Gastroesophageal sphincter (tissue), 4 donors: ENCODE measurements around the gene OPRL1. TPM values are rescaled to one million over a fixed set of nuclear protein-coding genes. Genes with fewer than 3 reads are reported as not detected.

ENCODE experiments used
- ATAC-seq: fragments of 150-250 bp; one replicate; pipeline ENCODE4 v1.9.1; 2016; ENCODE audit warnings: mild to moderate bottlenecking, moderate library complexity
- H3K27ac ChIP-seq, 4 donors: fragments of 200-600 bp; sonication (generic) in 3 of 4; 1 replicate in 3 of 4; 2 replicates in 1 of 4; pipeline ENCODE4 v1.5.1; 2016 to 2019
- H3K27me3 ChIP-seq: fragments of 200-600 bp; sonication (generic); one replicate; pipeline ENCODE4 v1.5.1; 2019
- H3K36me3 ChIP-seq, 2 donors: fragments of 200-600 bp; sonication (generic); one replicate each; pipeline ENCODE4 v1.5.1; 2019; ENCODE audit warnings: control low read depth in 1 of 2
- H3K4me1 ChIP-seq, 3 donors: fragments of 200-600 bp; sonication (generic); 1 replicate in 2 of 3; 2 replicates in 1 of 3; pipeline ENCODE4 v1.5.1; 2016 to 2019; ENCODE audit warnings: control low read depth in 2 of 3
- H3K4me3 ChIP-seq, 2 donors: fragments of 200-600 bp; sonication (generic); one replicate each; pipeline ENCODE4 v1.5.1; 2019; ENCODE audit warnings: mild to moderate bottlenecking in 1 of 2, moderate library complexity in 1 of 2
- H3K9me3 ChIP-seq, 3 donors: fragments of 200-600 bp; sonication (generic); one replicate each; pipeline ENCODE4 v1.5.1; 2017 to 2019; ENCODE audit warnings: control low read depth in 2 of 3
- EP300 ChIP-seq: sonication (generic); formaldehyde crosslinking; IDR thresholded peaks from one replicate; pipeline ENCODE4 v1.6.1; 2017; ENCODE audit warnings: antibody characterized with exemption, mild to moderate bottlenecking
- POLR2A ChIP-seq, 2 donors: fragments of 450-650 bp; IDR thresholded peaks; one replicate each; pipeline ENCODE4 v1.6.1; 2017; ENCODE audit warnings: antibody characterized with exemption in 2 of 2, mild to moderate bottlenecking in 2 of 2, moderate library complexity in 1 of 2
- POLR2AphosphoS5 ChIP-seq: sonication (generic); formaldehyde crosslinking; IDR thresholded peaks from one replicate; pipeline ENCODE4 v1.6.1; 2017; ENCODE audit warnings: antibody characterized with exemption
- WGBS, 2 donors: methylation state at CpG; one replicate each; pipeline ENCODE4 v1.1.5; 2018; ENCODE audit warnings: low coverage in 1 of 2; 5-methylcytosine and 5-hydroxymethylcytosine counted together
- total RNA-seq, 4 donors: library from RNA; depleted of rRNA; stranded (reverse); fragments of >200 nt; gene quantifications; one replicate each; pipeline ENCODE4 v1.1.0, GENCODE V29; 2016
- TF ChIP-seq, protein P1 (sequence below), 4 experiments: fragments of 200-600 bp in 2 of 4; fragments of 450-650 bp in 2 of 4; sonication (generic) in 1 of 4; IDR thresholded peaks; one replicate each; pipeline ENCODE4 v1.5.1; 2017 to 2019; ENCODE audit warnings: antibody characterized with exemption in 4 of 4, mild to moderate bottlenecking in 2 of 4, moderate library complexity in 2 of 4

The OPRL1 gene
- total RNA-seq, 4 donors from 2014 or later: 0.50 to 1.1 (median 0.66) TPM

DNA sequence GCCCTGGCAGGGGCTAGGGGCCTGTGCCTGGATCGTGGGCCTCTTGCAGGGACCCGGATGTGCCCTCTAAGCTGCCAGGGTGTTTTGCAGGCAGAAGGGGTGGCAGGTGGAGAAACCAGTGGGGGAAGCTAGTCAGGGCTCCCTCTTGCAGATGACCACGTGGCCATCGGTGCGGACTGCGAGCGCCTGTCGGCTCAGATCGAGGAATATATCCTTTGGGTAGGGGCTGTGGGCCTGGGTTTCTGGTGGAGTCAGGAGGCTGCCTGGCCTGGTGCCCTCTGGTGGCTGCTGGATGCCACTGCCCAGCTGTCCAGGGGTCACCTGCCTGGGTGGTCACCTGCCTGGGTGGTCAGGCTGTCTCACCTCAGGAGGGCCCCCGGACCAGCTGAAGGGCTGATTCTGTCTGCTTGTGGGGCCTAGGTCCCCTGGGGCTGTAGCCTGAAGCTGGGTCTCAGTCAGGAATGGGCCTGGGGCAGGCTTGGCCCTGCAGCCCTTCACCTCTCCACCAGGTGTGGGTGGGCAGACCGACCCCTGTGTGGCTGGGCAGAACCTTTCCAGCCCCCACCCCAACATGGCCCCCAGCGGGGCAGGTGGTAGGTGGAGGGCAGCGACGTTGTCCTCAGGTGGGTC, 10.2 kb upstream of the OPRL1 start:
- Histone ChIP-seq H3K9me3 (no peaks in the 10 kb centered on the region), H3K4me1 (peaks cover 0 to 25% (median 3%) of the 10 kb centered on the region in 3 donors), H3K27me3 (no peaks in the 10 kb centered on the region), H3K36me3 (peaks cover 0 to 56% of the 10 kb centered on the region in 2 donors), H3K4me3 (no peak overlapping the region), H3K27ac (no peak overlapping the region)
- WGBS, 2 donors: no CpG with 5 or more reads among the region's 14 CpGs
- no peak for ATAC-seq
- TF ChIP-seq, protein P1, sequence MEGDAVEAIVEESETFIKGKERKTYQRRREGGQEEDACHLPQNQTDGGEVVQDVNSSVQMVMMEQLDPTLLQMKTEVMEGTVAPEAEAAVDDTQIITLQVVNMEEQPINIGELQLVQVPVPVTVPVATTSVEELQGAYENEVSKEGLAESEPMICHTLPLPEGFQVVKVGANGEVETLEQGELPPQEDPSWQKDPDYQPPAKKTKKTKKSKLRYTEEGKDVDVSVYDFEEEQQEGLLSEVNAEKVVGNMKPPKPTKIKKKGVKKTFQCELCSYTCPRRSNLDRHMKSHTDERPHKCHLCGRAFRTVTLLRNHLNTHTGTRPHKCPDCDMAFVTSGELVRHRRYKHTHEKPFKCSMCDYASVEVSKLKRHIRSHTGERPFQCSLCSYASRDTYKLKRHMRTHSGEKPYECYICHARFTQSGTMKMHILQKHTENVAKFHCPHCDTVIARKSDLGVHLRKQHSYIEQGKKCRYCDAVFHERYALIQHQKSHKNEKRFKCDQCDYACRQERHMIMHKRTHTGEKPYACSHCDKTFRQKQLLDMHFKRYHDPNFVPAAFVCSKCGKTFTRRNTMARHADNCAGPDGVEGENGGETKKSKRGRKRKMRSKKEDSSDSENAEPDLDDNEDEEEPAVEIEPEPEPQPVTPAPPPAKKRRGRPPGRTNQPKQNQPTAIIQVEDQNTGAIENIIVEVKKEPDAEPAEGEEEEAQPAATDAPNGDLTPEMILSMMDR (IDR thresholded peaks at IDR 0.05): peak in 3 of 4 experiments; percentile 23 to 63 (median 40)
- no peak for TF ChIP-seq POLR2A (IDR thresholded peaks at IDR 0.05)

DNA sequence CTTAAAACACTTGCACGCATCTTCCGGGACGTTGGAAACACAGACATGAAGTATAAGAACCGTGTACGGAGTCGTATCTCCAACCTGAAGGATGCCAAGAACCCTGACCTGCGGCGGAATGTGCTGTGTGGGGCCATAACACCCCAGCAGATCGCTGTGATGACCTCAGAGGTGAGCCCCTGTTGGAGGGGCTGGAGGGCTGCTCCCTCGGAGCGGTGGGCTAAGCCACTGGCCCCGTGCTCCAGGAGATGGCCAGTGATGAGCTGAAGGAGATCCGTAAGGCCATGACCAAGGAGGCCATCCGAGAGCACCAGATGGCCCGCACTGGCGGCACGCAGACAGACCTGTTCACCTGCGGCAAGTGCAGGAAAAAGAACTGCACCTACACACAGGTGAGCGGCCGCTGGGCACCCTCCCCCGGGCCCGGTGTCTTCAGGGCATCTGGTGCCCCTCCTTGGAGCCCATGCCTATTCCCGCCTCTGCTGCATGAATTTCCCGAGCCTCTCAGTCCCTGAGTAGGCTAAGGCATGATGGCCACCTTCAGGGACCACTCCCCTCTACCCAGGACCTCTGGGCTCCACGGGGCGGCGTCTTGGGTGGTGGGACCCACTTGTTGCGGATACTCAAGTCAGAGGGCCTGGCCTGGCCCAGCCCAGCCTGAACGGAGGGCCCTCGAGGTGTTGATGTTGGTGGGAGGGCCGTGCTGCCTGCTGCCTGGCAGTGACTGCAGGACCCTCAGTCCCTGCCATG, 9.5 kb upstream of the OPRL1 start:
- TF ChIP-seq POLR2A (IDR thresholded peaks at IDR 0.05) (no peak), POLR2AphosphoS5 (no peak)
- H3K9me3 ChIP-seq: no peaks in the 10 kb centered on the region
- WGBS, 2 donors: 97% methylated on average over 6 of the region's 31 CpGs; no CpG with 5 or more reads in 1 of the 2 donors

DNA sequence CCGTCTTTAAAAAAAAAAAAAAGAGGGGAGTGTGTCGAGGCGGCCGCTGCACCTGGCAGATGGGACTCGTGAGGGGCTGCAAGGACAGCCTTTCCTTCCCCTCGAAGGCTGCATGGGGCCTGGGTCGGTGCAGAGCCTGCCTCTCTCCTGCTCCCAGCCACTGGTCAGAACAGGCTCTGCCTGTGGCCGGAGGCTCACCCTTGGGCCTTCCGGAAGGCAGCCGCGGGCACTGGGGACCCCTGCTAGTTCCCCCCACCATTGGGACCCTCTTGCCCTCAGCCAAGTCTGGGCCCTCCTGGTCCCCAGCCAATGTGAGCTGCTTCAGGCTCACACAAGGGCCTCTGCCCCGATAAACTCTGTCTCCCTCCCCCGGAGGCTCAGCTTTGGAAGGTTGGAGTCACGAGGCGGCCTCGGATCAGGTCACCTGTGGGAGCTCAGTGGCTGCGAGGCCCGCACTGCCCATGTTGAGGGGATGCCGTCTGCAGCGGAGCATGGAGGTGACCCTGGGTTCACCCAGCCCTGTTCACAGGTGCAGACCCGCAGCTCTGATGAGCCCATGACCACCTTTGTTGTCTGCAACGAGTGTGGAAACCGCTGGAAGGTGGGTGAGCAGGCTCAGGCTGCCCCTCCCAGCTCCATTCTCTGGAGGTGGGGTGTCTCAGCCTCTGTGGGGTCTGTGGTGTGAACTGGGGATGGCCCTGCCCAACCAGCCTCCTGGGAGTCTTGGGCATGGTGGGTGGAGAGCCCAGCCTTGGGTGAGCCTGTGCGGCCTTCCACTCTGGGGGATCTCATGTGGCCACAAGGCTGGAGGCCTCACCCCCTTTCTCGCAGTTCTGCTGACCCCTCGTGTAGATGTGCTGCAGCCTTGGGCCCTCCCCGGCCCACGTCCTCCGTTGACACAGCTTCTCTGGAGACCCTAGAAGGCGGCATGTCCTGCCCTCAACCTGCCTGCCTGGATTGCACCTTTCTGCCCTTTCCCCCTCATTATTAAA, 8.2 kb upstream of the OPRL1 start:
- Histone ChIP-seq H3K9me3 (no peaks in the 10 kb centered on the region), H3K36me3 (peaks cover 0 to 61% of the 10 kb centered on the region in 2 donors), H3K27ac (no peak overlapping the region), H3K4me1 (peaks cover 0 to 6% (median 0%) of the 10 kb centered on the region in 3 donors), H3K4me3 (no peak overlapping the region), H3K27me3 (no peaks in the 10 kb centered on the region)
- no peak for ATAC-seq
- no peak for TF ChIP-seq EP300
- TF ChIP-seq POLR2A (IDR thresholded peaks at IDR 0.05): no peak
- TF ChIP-seq POLR2AphosphoS5: no peak
- TF ChIP-seq, protein P1 (IDR thresholded peaks at IDR 0.05): no peak
- 78 to 80% methylated on average over 10 to 15 of the region's 30 CpGs for WGBS, 2 donors

More for the DNA sequence above, 9.5 kb upstream of the OPRL1 start:
- H3K4me1 ChIP-seq: peaks cover 0 to 18% (median 0%) of the 10 kb centered on the region in 3 donors
- H3K27ac ChIP-seq: no peak overlapping the region
- H3K4me3 ChIP-seq: no peak overlapping the region
- H3K27me3 ChIP-seq: no peaks in the 10 kb centered on the region
- peaks cover 0 to 63% of the 10 kb centered on the region in 2 donors for H3K36me3 ChIP-seq
- no peak for ATAC-seq

DNA sequence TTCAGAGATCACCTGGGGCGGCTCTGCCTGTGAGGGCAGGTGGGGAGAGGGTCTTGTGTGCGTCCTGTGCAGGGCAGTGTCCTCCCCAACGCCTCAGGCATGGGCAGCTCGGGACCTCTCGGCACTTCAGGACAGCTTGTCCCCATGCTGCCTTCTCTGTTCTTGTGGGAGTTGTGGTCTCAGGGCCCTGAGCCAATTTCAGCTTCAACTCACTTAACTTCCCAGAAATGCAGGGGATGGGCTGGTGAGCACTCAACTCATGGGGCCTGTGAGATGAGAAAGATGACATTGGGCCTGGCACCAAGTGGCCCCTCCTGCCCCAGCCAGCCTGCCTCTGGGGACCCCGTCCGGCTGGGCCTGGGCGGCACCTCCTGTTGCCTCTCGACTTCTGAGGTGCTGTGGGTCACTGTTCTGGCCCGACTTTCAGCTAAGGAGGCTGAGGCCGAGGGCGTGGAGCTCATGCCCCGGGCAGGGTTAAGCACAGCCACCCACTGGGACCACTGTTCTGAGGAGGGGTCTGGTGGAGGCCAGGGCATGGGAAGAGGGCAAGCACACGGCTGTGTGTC, 7.3 kb upstream of the OPRL1 start:
- peaks cover 0 to 61% of the 10 kb centered on the region in 2 donors for H3K36me3 ChIP-seq
- H3K9me3 ChIP-seq: no peaks in the 10 kb centered on the region
- WGBS, 2 donors: no CpG with 5 or more reads among the region's 14 CpGs
- no peak overlapping the region for H3K27ac ChIP-seq
- H3K4me3 ChIP-seq: no peak overlapping the region
- TF ChIP-seq POLR2A (IDR thresholded peaks at IDR 0.05): no peak
- TF ChIP-seq, protein P1 (IDR thresholded peaks at IDR 0.05): no peak
- TF ChIP-seq POLR2AphosphoS5: no peak
- TF ChIP-seq EP300: no peak
- no peaks in the 10 kb centered on the region for H3K27me3 ChIP-seq
- no peak for ATAC-seq
- H3K4me1 ChIP-seq: peaks cover 0 to 6% (median 0%) of the 10 kb centered on the region in 3 donors
